Testis (tissue), 3 donors: Measurements from ENCODE around the gene PDYN. TPM values are rescaled to one million over a fixed set of nuclear protein-coding genes. Genes with fewer than 3 reads are reported as not detected.

Experiments used
- DNase-seq: peaks from one replicate; pipeline ENCODE4 v3.0.0-alpha.2; 2019
- H3K27ac ChIP-seq, 2 donors: fragments of 200-600 bp; sonication (generic); one replicate each; pipeline ENCODE4 v1.5.1; 2019
- H3K27me3 ChIP-seq: fragments of 200-600 bp; sonication (generic); one replicate; pipeline ENCODE4 v1.5.1; 2019
- H3K36me3 ChIP-seq: fragments of 200-600 bp; sonication (generic); one replicate; pipeline ENCODE4 v1.5.1; 2017; ENCODE audit warnings: low read depth; ENCODE audit errors: missing control alignments
- H3K4me1 ChIP-seq: fragments of 200-600 bp; sonication (generic); one replicate; pipeline ENCODE4 v1.5.1; 2019
- H3K4me3 ChIP-seq, 2 donors: fragments of 200-600 bp; sonication (generic); one replicate each; pipeline ENCODE4 v1.5.1; 2017 to 2019
- H3K9me3 ChIP-seq: fragments of 200-600 bp; sonication (generic); one replicate; pipeline ENCODE4 v1.5.1; 2017
- CTCF ChIP-seq, 3 experiments: fragments of 450-650 bp in 2 of 3; fragments of 200-600 bp in 1 of 3; sonication (generic) in 1 of 3; IDR thresholded peaks; one replicate each; pipeline ENCODE4 v1.5.1; 2016 to 2019; ENCODE audit warnings: antibody characterized with exemption in 3 of 3, mild to moderate bottlenecking in 2 of 3, moderate library complexity in 1 of 3
- POLR2A ChIP-seq: fragments of 450-650 bp; IDR thresholded peaks from one replicate; pipeline ENCODE4 v1.6.1; 2017; ENCODE audit warnings: antibody characterized with exemption, mild to moderate bottlenecking, moderate library complexity
- WGBS, 2 donors: methylation state at CpG; one replicate each; pipeline ENCODE4 v1.1.5; 2018; 5-methylcytosine and 5-hydroxymethylcytosine counted together
- intact Hi-C: fragments of 100-400 bp; cut with DNase I; formaldehyde crosslinking; loops from one replicate; pipeline ENCODE4 v1.15.1; 2023; ENCODE audit warnings: low total_unique reads
- polyA plus RNA-seq: library from polyadenylated mRNA; stranded (reverse); fragments of 350-450 nt; fragmentation: Illumina TruSeq; extraction: RNeasy Lipid Tissue Mini Kit (QIAGEN cat#74804); gene quantifications from one replicate; pipeline ENCODE4 v1.2.3, GENCODE V29; 2014; ENCODE audit warnings: low read depth, low replicate concordance; ENCODE audit not compliant: insufficient read depth
- total RNA-seq, 2 donors: library from RNA; depleted of rRNA; stranded (reverse); fragments of >200 nt; gene quantifications; one replicate each; pipeline ENCODE4 v1.2.3, GENCODE V29; 2016

Gene PDYN
- total and polyA plus RNA-seq, 3 donors from 2014 or later = 1.6 to 5.2 (median 4.2) TPM

- no peak overlapping the region for H3K27ac ChIP-seq
- H3K4me1 ChIP-seq = peaks cover 12% of the 10 kb centered on the region
- no peaks in the 10 kb centered on the region for H3K36me3 ChIP-seq
- H3K4me3 ChIP-seq = peak overlapping the region in 1 of 2 donors; percentile 46
- 42 to 70% methylated on average over 4 to 14 of the region's 14 CpGs for WGBS, 2 donors
- no peaks in the 10 kb centered on the region for H3K27me3 ChIP-seq
- intact Hi-C loops = no loop called here
- DNase-seq = no peak
- TF ChIP-seq POLR2A (no peak), CTCF (IDR thresholded peaks at IDR 0.05) (no peak)
- H3K9me3 ChIP-seq = no peaks in the 10 kb centered on the region
These were observed 46.4 kb downstream of the PDYN start for GRCh38 chr20:1947535-1947846.

- Histone ChIP-seq H3K9me3 (no peaks in the 10 kb centered on the region), H3K4me1 (peaks cover 12% of the 10 kb centered on the region), H3K4me3 (peak overlapping the region; percentile 12 to 46), H3K36me3 (no peaks in the 10 kb centered on the region), H3K27ac (peak overlapping the region in 1 of 2 donors; percentile 21), H3K27me3 (no peaks in the 10 kb centered on the region)
- intact Hi-C loops = no loop called here
- no peak for TF ChIP-seq CTCF (IDR thresholded peaks at IDR 0.05)
- no peak for TF ChIP-seq POLR2A
- peak; percentile 47 for DNase-seq
- WGBS, 2 donors = 5 to 8% methylated on average over 19 to 39 of the region's 39 CpGs
These were observed 46.9 kb downstream of the PDYN start for GRCh38 chr20:1946762-1947534.

GRCh38 chr20:1946442-1946761, 47.5 kb downstream of the PDYN start:
- H3K36me3 ChIP-seq = no peaks in the 10 kb centered on the region
- intact Hi-C loops = no loop called here
- H3K4me1 ChIP-seq = peaks cover 12% of the 10 kb centered on the region
- no peaks in the 10 kb centered on the region for H3K9me3 ChIP-seq
- whole genome bisulfite sequencing, 2 donors = 41 to 63% methylated on average over 7 of the region's 7 CpGs
- no peak for DNase-seq
- no peaks in the 10 kb centered on the region for H3K27me3 ChIP-seq
- TF ChIP-seq CTCF (IDR thresholded peaks at IDR 0.05) (no peak), POLR2A (no peak)
- no peak overlapping the region for H3K27ac ChIP-seq
- no peak overlapping the region for H3K4me3 ChIP-seq

- no peak overlapping the region for H3K27ac ChIP-seq
- H3K4me1 ChIP-seq = peaks cover 12% of the 10 kb centered on the region
- WGBS, 2 donors = 60 to 66% methylated on average over 7 of the region's 7 CpGs
- no peak overlapping the region for H3K4me3 ChIP-seq
- no peaks in the 10 kb centered on the region for H3K27me3 ChIP-seq
- intact Hi-C loops = no loop called here
- no peak for TF ChIP-seq CTCF (IDR thresholded peaks at IDR 0.05)
- no peak for TF ChIP-seq POLR2A
- no peaks in the 10 kb centered on the region for H3K36me3 ChIP-seq
- no peak for DNase-seq
- no peaks in the 10 kb centered on the region for H3K9me3 ChIP-seq
These were observed 48.2 kb downstream of the PDYN start for GRCh38 chr20:1945660-1946059.

GRCh38 chr20:1945134-1945618, 48.7 kb downstream of the PDYN start:
- Histone ChIP-seq H3K27me3 (no peaks in the 10 kb centered on the region), H3K27ac (no peak overlapping the region), H3K4me3 (no peak overlapping the region), H3K4me1 (peaks cover 11% of the 10 kb centered on the region), H3K9me3 (no peaks in the 10 kb centered on the region), H3K36me3 (no peaks in the 10 kb centered on the region)
- WGBS, 2 donors = 56 to 71% methylated on average over 7 to 9 of the region's 9 CpGs
- no peak for DNase-seq
- no peak for TF ChIP-seq CTCF (IDR thresholded peaks at IDR 0.05)
- intact Hi-C loops = no loop called here
